ENCODE results near the gene ZNF148.
A peak's percentile ranks its signal among the peaks of the same experiment; 100 is the strongest.
"Not testable (repeated sequence)": the region's sequence is repeated elsewhere in the genome, so short reads cannot be mapped to it uniquely, and the experiment has no call there.

The ZNF148 gene

GRCh38 chr3:125374996-125375941 is at the start of gene ZNF148:
ZNF148 (minus strand) TSS chr3:125375325; CDS start chr3:125313640, 61,685 bp downstream.
- DNase-seq (ENCODE audit: low spot score), result peak; percentile 73

- no peak for DNase-seq (ENCODE audit: low spot score)
These were observed 43.2 kb upstream of the ZNF148 start for GRCh38 chr3:125418306-125418705.

- DNase-seq (ENCODE audit: low spot score), result no peak
These were observed 41.1 kb upstream of the ZNF148 start for GRCh38 chr3:125416235-125416634.

- DNase-seq (ENCODE audit: low spot score), result no peak
These were observed 39.5 kb upstream of the ZNF148 start for GRCh38 chr3:125414669-125415068.

GRCh38 chr3:125410922-125411321 is 35.8 kb upstream of the ZNF148 start:
- no peak for DNase-seq (ENCODE audit: low spot score)

- DNase-seq (ENCODE audit: low spot score), result no peak
These were observed 30.9 kb upstream of the ZNF148 start for GRCh38 chr3:125406070-125406469.

GRCh38 chr3:125405515-125405914 is 30.4 kb upstream of the ZNF148 start:
- DNase-seq (ENCODE audit: low spot score), result not testable (repeated sequence)

- DNase-seq (ENCODE audit: low spot score), result no peak
These were observed 28.7 kb upstream of the ZNF148 start for GRCh38 chr3:125403789-125404188.

- DNase-seq (ENCODE audit: low spot score), result no peak
These were observed 27.5 kb upstream of the ZNF148 start for GRCh38 chr3:125402639-125403038.

- no peak for DNase-seq (ENCODE audit: low spot score)
These were observed 26.3 kb upstream of the ZNF148 start for GRCh38 chr3:125401402-125401801.

- DNase-seq (ENCODE audit: low spot score), result no peak
These were observed 23.8 kb upstream of the ZNF148 start for GRCh38 chr3:125398952-125399351.

GRCh38 chr3:125395091-125395490 is 20.0 kb upstream of the ZNF148 start:
- DNase-seq (ENCODE audit: low spot score), result no peak

GRCh38 chr3:125394406-125394805 is 19.3 kb upstream of the ZNF148 start:
- DNase-seq (ENCODE audit: low spot score), result no peak

GRCh38 chr3:125389282-125389681 is 14.2 kb upstream of the ZNF148 start:
- no peak for DNase-seq (ENCODE audit: low spot score)

GRCh38 chr3:125388369-125388768 is 13.2 kb upstream of the ZNF148 start:
- not testable (repeated sequence) for DNase-seq (ENCODE audit: low spot score)

- DNase-seq (ENCODE audit: low spot score), result no peak
These were observed 11.7 kb upstream of the ZNF148 start for GRCh38 chr3:125386811-125387210.

GRCh38 chr3:125383744-125384143 is 8.6 kb upstream of the ZNF148 start:
- no peak for DNase-seq (ENCODE audit: low spot score)

- no peak for DNase-seq (ENCODE audit: low spot score)
These were observed 7.2 kb upstream of the ZNF148 start for GRCh38 chr3:125382298-125382697.

GRCh38 chr3:125381743-125382142 is 6.6 kb upstream of the ZNF148 start:
- no peak for DNase-seq (ENCODE audit: low spot score)

- no peak for DNase-seq (ENCODE audit: low spot score)
These were observed 6.2 kb upstream of the ZNF148 start for GRCh38 chr3:125381314-125381713.

GRCh38 chr3:125379483-125379882 is 4.4 kb upstream of the ZNF148 start:
- no peak for DNase-seq (ENCODE audit: low spot score)

GRCh38 chr3:125378762-125379161 is 3.6 kb upstream of the ZNF148 start:
- no peak for DNase-seq (ENCODE audit: low spot score)

- DNase-seq (ENCODE audit: low spot score), result no peak
These were observed 990 bp upstream of the ZNF148 start for GRCh38 chr3:125375950-125376679.

Data from HuH-7.5 (cell line).